GM18907 (cell line): ENCODE data around the gene DIAPH2.
"Not testable (repeated sequence)": the region's sequence is repeated elsewhere in the genome, so short reads cannot be mapped to it uniquely, and the experiment has no call there.

Source experiments
- ATAC-seq: cut with Tn5 transposase; IDR thresholded peaks from one replicate; pipeline ENCODE4 v1.9.1; 2021; ENCODE audit warnings: mild to moderate bottlenecking, moderate library complexity; ENCODE audit not compliant: unreplicated experiment

Gene DIAPH2

DNA sequence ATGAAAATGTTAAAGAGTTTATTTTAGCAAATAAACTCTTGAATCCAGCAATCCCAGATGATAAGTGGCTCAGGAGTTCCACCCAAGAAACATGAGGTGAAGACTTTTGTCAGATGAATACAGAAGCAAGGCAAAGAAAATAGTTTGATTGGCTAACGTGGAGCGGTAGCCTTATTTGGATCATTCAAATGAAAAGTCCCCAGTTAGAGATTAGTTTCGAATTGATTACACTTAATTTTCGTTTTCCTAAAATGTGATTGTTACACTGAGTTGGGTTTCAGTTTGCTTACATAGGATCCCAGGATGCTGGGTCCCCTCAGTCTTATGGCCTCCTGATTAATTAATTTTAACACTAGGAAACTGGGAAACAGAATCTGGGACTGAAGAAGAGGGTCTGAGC is 122.7 kb downstream of the DIAPH2 start:
- ATAC-seq: no peak

- no peak for ATAC-seq
Measured at GRCh38 chrX:96820935-96821334, 136.3 kb downstream of the DIAPH2 start.

GRCh38 chrX:96824166-96824565 is 139.5 kb downstream of the DIAPH2 start:
- ATAC-seq: no peak

DNA sequence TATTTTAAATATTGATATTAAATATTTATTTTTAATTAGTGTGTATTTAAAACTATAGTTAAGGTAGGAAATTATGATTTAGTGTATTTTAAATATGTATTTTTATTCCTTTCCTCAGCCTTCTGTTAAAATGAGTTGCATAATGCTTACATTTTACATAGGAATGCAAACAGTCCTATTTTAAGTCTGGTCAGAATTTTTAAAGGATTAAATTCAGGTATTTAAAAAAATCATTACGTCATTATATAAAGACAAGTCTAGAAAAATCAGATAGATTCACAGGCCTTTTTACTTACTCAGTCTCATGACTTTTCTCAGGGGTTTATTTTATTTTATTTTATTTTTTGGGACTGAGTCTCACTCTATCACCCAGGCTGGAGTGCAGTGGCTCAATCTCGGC is 148.7 kb downstream of the DIAPH2 start:
- ATAC-seq: no peak

DNA sequence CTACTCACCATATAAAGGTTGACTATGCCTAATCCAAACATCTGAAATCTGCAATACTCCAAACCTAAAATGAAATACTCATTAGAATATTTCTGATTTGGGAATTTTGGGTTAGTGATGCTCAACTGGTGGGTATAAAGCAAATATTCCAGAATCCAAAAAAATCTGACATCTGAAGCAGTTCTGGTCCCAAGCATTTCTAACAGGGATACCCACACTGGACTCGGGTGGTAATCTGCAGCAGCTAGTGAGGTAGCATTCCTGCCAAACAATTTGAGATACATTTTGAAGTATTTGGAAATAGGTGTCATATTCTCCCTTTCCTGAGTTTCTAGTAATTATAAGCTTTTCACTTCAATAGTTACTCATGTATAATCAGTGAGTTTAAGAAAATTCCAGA is 149.5 kb downstream of the DIAPH2 start:
- no peak for ATAC-seq

DNA sequence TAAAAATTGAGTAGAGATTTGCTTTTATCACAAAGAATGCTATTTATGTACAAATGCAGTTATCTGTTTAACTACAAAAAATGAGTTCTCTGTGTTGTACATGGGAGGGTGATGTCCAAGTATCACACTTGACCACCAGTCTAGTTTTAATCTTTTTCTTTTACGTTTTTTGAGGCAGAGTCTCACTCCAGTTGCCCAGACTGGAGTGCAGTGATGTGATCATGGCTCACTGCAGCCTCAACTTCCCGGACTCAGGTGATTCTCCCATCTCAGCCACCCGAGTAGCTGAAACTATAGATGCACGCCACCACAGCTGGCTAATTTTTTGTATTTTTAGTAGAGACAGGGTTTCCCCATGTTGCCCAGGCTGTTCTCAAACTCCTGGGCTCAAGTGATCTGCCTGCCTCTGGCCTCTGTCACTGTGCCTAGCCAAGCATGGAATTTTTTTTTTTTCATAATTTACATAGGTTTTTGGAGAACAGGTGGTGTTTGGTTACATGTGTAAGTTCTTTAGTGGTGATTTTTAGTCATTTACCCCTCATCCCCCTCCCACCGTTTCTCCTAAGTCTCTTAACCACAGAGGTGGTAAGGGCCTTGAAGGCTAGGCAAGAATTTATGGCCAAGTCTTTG is 151.1 kb downstream of the DIAPH2 start:
- ATAC-seq: peak; percentile 89

GRCh38 chrX:96837808-96838207 is 153.2 kb downstream of the DIAPH2 start:
- ATAC-seq: no peak

DNA sequence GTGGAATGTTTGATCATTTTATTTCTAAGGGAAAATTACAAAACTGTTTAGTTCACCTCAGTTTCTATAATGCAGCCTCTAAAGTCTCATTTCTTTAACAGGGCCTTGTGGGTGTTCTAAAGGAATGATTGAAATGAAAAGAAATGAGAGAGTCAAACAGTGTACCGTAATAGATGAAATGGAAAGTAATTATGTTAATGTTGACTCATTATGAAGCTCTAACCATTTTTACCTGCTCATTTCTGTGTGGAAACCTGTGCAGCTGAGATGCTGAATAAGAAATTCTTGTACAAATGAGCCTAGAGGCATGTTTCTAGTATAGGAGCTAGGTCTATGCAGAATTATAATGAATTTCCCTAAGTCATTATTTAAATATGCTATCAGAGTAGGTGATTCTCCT is 153.9 kb downstream of the DIAPH2 start:
- no peak for ATAC-seq

- no peak for ATAC-seq
Measured at GRCh38 chrX:96841325-96841724, 156.7 kb downstream of the DIAPH2 start.

DNA sequence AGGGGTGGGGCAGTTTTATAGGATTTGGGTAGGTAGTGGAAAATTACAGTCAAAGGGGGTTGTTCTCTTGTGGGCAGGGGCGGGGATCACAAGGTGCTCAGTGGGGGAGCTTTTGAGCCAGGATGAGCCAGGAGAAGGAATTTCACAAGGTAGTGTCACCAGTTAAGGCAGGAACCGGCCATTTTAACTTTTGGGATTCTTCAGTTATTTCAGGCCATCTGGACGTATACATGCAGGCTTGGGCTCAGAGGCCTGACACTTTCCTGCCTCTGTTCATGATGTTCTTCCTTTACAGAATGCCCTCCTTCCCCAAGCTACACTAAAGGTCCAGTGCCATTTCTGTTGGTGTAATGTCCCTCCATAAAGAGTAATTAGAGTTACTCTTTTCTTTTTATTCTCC is 157.2 kb downstream of the DIAPH2 start:
- not testable (repeated sequence) for ATAC-seq

DNA sequence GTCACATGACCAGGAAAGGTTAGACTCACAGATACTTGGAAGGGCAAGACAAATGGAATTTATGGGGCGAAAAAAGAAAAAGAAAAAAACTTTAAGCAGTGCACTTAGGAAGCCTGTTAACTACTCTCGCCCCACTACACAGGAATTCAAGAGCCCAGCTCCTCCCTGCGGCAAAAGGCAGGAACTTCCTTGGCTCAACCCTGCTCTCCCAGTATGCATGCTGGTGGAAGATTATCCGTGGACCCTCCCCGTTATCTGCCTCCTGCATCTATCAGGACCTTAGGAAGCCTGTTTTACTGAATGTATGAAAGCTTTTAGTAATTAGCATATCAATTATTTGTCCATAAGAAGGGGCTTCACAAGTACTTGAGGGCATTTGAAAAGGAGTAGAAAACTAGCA is 158.9 kb downstream of the DIAPH2 start:
- no peak for ATAC-seq

DNA sequence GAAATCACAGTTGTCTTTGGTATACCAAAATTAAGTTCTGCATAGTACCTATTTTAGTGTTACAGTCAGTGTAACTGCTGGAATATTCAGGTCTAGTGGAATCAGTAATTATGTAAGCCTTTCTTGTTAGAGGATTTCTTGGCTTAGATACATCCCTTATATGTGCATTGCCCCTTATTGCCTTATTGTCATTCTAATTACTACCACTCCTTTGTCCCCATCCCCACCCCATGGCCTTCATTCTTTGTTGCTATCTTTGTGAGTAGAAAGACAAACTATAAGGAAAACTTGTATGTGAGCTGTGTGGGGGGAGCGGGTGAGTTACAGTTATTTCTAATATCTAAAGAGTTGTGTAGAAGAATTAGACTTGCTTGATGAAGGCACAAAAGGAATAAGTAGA is 162.2 kb downstream of the DIAPH2 start:
- ATAC-seq: no peak

- not testable (repeated sequence) for ATAC-seq
Measured at GRCh38 chrX:96859422-96859821, 174.8 kb downstream of the DIAPH2 start.

DNA sequence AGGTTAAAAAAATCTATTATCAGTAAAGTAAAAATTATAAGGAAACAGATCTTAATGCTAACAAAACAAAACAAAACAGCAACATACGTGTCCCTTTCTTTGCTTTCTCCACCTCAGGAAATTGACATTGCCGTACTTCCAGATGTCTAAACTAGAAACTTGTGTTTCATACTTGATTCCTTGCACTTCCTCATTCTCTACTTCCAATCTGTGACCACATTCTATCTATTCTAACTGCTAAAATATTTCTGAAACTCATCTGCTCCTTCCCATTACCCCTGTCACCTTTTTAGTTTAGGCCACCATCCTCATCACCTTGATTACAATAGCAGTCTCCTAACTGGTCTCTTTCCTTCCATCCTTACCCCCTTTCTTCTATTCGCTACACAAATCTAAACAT is 176.6 kb downstream of the DIAPH2 start:
- no peak for ATAC-seq

- ATAC-seq: no peak
Measured at GRCh38 chrX:96861661-96862060, 177.0 kb downstream of the DIAPH2 start.

- no peak for ATAC-seq
Measured at GRCh38 chrX:96883608-96884007, 199.0 kb downstream of the DIAPH2 start, which contains the start of gene RPA4. Gene RPA4 (plus strand): TSS chrX:96883908. CDS start chrX:96884311, 403 bp downstream.

DNA sequence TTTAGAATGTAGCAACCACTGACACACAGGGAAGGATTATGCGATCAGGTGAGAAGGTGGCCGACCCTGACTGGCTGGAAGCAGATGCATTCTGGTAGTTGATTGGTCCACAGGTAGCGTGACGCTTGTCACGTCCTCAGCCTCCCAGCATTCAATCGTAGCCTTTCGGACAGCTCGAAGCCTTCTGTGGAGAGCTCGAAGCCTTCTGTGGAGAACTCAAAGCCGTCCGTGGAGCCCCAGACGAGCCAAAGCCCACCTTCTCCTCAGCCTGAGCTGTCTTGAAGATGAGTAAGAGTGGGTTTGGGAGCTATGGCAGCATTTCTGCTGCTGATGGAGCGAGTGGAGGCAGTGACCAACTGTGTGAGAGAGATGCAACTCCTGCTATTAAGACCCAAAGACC is 199.4 kb downstream of the DIAPH2 start:
- ATAC-seq: no peak

GRCh38 chrX:96889726-96890125 is 205.1 kb downstream of the DIAPH2 start:
- ATAC-seq: no peak

GRCh38 chrX:96906741-96907140 is 222.1 kb downstream of the DIAPH2 start:
- no peak for ATAC-seq

- no peak for ATAC-seq
Measured at GRCh38 chrX:96907516-96908272, 223.1 kb downstream of the DIAPH2 start.

GRCh38 chrX:96909291-96909690 is 224.6 kb downstream of the DIAPH2 start:
- no peak for ATAC-seq

DNA sequence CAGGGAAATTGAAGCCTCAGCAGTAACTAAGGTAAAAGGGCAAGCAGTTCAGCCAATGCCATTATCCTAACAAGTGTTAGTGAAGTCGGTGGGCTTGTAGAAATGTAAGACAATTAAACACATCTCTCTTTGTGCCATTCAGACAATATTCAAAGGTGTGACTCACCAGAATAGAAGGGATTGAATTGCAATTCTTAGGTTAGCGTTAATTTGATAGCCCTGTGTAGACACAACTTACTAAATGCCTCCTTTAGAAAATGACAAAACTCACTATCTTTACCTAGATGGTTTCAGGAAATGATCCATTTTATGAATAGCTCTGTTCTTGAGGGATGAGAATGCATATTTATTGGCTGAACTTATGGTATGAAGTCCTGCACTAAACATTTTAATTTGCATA is 234.2 kb downstream of the DIAPH2 start:
- ATAC-seq: no peak

DNA sequence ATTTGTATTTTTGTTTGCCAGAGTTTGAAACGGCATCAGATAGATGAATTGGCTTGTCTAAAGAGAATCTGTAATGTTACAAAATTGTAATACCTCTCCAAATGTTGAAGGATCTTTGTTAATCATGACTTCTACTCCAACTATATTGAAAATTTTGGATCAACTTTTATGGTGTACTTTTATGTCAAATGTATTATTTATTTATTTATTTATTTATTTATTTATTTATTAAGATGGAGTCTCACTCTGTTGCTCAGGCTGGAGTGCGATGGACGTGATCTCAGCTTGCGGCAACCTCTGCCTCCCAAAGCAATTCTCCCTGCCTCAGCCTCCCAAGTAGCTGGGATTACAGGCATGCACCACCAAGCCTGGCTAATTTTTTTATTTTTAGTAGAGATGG is 235.0 kb downstream of the DIAPH2 start:
- ATAC-seq: no peak
